Measurements from ENCODE around the gene CIB2.
A peak's percentile ranks its signal among the peaks of the same experiment; 100 is the strongest.

Gene CIB2

GRCh38 chr15:78149068-78149804 lies 18.0 kb upstream of the CIB2 start, which contains the start of gene IDH3A:
Gene IDH3A, plus strand, starts transcription at chr15:78149362. Its CDS starts 42 bp downstream, at chr15:78149404.
- peak; percentile 91 for DNase-seq (ENCODE audit: low read depth)

DNA sequence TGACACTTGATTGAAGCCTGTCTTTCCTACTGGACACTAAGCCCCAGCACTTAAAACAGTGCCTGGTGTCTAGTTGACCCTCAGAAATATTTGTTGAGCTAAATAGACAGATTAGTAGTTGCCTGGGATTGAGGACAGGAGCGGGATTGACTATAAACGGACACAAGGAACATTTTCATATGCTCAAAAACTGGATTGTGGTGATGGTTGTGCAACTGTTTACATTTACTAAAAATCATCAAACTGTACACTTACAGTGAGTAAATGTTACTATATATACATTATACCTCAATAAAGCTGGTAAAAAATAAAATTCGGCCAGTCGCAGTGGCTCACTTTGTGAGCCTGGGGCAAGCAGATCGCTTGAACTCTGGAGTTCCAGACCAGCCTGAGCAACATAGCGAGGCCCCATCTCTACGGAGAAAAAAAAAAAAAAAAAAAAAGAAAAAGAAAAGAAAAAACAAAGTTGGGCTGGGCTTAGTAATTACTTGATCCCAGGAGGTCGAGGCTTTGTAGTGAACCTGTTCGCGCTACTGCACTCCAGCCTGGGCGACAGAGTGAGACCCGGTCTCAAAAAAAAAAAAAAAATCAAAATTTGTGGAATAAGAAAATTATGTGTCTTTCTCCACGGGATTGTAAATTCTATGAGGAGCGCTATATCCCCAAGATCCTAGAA lies 17.3 kb upstream of the CIB2 start:
- DNase-seq (ENCODE audit: low read depth): no peak

DNA sequence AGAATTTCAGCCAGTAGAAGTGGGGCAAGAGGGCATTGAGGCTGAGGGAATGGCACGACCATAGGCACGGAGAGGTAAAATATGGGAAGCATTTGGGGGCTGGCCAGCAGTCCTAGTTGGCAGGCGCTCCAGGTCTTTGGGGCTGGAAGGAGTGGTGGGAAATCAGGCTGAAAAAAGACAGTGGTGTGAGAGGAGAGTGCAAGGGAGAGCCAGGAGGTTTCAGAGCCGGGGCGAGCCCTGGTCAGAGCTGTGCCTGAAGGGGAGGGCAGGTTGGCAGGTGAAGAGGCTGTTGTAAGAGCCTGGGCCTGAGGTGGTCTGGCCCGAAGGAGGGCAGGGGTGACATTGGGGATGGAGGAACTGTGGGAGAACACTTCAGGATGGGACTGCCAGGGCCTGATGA lies 16.3 kb upstream of the CIB2 start:
- no peak for DNase-seq (ENCODE audit: low read depth)

- no peak for DNase-seq (ENCODE audit: low read depth)
Observed at GRCh38 chr15:78146425-78147154, 15.3 kb upstream of the CIB2 start.

DNA sequence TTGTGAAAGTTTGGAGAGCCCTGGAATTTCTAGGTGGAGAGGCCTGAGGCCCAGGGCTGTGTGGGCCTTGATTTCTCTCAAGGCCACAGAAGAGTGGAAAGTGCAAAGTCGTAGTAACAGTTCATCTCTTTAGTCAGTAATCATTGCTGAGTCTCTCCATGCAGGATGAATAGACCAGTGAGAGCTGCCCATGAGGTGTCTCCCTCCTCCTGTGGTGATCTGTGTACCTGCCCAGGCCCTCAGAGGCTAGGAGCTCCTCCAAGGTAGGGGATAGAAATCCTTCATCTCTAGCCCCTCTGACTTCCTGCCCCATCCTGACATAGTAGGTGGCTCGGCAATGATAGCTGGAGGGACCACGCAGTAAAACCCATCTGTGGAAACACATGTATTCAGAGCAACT lies 11.1 kb upstream of the CIB2 start:
- no peak for DNase-seq (ENCODE audit: low read depth)

- no peak for DNase-seq (ENCODE audit: low read depth)
Observed at GRCh38 chr15:78140292-78140691, 9.0 kb upstream of the CIB2 start.

DNA sequence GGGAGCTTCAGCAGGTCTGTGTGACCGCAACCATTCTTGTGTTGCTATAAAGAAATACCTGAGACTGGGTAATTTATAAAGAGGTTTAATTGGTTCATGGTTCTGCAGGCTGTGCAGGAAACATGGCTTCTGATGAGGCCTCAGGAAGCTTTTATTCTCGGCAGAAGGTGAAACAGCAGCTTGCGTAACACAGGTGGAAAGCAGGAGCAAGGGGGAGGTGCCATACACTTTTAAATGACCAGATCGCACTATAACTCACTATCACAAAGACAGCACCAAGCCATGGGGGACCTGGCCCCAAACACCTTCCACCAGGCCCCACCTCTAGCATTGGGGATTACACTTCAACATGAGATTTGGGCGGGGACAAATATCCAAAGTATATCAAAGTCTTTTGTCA lies 8.3 kb upstream of the CIB2 start:
- DNase-seq (ENCODE audit: low read depth): no peak

DNA sequence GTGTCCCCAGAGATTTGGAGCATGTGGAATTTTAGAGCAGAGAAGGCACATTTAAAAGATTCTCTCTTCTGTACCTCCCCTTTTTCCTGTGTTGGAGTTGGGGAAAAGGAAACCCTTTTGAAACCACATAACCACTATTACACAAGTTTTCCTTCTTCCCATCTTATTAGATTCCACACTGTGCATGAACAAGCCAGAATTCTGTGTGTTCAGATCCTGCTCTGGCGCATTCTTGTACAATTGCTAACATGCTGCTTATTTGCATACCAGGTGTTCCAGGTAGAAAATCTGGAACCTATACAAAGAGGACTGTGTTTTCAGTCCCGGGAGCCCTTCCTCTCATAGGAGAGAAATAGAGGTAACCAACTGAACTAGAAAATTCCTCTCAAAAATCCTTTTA lies 2.6 kb upstream of the CIB2 start:
- DNase-seq (ENCODE audit: low read depth): no peak

DNA sequence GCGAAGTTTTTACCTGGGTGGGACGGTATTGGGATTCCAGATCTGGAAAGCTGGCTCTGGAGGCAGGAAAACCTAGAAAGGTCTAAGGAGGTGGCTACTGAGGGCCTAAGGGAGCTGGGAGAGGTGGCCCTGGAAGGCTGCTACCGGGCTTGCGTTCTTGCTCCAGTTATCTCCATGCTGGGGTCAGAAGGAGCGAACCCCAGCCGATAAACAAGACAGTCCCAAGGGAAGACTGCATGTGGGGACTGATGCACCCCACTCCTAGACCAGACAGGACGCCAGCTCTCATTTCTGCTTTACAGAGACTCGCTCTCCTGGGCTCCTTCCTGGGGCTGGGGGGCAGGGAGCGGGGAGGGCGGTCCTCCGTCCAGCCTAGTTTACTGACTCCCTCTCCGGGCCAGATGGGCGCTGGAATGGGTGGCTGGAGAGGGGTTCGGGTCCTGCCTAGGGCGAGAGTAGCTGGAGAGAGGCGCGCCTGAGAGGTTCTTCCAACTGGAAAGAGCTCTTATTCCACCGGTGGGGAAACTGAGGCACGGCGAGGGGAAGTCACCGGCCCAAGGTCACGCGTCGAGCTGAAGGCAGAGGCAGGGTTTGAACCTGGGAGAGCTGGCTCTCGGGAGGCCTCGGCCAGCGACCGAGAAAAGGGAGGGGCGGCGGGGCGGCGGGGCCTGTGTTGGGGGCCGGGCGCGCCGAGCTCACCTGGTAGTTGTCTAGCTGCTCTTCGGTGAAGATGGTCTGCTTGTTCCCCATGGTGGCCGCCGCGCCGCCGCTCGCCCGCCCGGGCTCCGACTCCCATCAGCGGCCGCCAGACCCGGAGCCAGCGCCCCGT lies 565 bp downstream of the CIB2 start:
- no peak for DNase-seq (ENCODE audit: low read depth)

DNA sequence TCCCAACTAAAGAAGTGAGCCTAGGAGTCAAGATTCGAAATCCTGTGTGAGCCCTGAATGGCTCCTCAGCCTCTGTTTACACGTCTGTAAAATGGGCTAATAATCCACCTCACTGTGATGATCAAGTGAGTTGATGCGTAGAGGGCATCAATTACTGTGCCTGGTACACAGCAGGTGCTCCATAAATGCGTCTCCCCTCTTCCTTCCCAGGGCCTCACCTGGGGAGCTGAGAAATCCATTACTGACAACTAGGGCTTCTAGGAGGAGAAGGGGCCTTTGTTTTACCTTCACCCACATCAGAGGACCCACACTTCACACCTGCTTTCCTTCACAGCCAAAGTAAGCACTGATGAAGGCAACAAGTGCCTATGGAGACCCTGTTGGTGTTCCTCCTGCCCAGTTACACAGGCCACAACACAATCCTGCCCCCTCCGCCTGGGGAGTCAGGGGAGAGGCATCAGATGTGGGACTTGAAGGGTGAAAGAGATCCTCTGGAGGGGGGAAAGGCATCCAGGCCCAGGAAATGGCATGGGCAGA lies 1.4 kb downstream of the CIB2 start:
- DNase-seq (ENCODE audit: low read depth): no peak

- no peak for DNase-seq (ENCODE audit: low read depth)
Observed at GRCh38 chr15:78129077-78129750, 2.0 kb downstream of the CIB2 start.

DNA sequence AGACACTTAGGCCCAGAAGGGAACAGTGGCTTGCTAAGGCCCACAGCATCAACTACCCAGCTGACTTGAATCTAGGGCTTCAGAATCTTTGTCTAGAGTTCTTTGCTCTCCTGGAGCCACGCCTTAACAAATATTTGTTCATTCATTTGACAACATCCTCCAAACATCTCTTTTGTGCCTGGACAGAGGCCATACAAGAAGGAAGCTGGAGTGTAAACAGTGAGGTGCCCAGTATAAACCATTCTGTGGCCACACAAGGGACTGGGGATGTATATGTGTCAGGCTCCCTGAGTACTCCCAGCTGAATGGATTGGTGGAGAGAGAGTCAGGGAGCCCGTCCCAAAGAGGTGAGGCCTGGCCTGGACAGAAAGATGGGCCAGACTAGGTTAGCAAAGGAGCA lies 3.4 kb downstream of the CIB2 start:
- no peak for DNase-seq (ENCODE audit: low read depth)

DNA sequence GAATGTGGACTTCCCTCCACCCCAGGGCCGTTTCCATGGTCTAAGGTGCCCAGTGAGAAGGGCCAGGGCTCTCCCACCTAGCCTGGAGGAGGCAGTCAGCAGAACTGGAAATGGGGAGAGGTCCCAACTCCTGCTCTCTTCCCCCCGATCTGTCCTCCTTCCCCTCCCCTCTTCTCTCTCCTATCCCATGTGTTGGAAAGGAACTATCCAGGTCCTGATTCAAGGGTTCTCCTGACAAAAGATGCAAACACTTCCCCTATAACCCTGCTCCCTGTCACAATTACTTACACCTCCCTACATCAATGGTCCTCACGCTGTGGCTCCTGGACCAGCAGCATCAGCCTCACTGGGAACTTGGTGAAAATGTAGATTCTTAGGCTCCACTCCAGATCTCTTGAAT lies 6.0 kb downstream of the CIB2 start:
- DNase-seq (ENCODE audit: low read depth): no peak

- no peak for DNase-seq (ENCODE audit: low read depth)
Observed at GRCh38 chr15:78120523-78120922, 10.7 kb downstream of the CIB2 start.

DNA sequence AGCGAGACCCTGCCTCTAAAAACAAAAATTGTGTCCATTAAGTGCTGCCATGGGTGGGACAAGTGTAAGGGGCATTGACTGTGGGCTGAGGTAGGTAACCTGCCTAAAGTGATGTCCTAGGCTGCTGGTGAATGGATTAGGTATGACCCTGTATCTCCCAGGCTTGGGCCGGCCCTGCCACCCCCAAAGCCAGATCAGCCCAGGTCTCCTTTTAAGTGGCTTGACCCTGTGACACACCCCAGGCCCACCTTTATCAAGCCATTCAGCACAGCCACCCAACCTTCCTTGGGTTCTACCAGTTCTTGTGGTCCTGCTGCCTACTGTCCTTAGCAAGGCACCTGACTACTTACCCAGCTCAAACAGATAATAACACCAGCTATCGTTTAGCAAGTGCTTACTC lies 18.7 kb downstream of the CIB2 start:
- no peak for DNase-seq (ENCODE audit: low read depth)

GRCh38 chr15:78111788-78112187 lies 19.5 kb downstream of the CIB2 start:
- DNase-seq (ENCODE audit: low read depth): no peak

DNA sequence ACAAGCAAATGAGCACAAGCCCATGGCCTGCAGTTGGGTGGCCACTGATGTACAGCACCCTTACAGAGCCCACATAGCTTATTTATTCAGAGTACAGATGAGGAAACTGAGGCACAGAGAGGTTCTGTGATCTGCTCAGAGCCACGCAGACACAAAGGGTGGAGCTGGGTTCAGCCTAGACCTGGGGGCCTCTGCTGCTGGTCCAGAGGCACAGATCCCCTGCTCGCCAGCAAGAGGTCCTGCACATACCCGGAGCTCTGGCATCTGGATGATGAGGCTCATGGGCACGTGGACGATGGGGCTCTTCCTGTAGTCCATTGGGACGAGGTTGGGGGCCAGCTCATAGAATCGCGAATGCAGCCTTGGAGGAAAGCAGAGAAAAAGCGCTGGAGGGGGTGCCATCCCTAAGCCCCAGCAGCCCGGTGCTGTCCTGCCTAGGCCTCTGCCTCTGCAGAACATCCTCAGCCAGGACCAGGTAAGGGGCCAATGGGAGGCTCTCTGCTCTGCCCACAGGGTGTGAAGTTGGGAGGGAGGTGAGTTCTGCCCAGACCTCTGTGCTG lies 20.2 kb downstream of the CIB2 start:
- no peak for DNase-seq (ENCODE audit: low read depth)

DNA sequence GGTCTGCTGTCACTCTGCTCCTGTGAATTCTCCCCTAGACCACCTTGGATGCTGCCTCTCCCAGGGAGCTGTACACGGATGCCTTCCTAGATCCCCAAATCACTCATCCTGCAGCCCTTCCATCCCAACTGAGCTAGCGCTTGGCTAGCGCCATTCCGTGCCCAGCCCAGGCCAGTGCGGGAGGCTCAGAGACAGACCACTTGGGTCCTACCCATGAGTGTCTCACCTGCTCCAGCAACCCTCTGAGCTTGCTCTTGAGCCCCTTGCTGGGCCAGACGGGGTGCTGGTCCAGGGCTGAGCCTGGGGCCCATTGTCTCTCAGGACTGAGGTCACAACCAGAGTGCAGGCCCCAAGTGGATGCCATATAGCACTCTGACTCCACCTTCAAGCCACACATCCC lies 21.1 kb downstream of the CIB2 start:
- no peak for DNase-seq (ENCODE audit: low read depth)

- no peak for DNase-seq (ENCODE audit: low read depth)
Observed at GRCh38 chr15:78109156-78109555, 22.1 kb downstream of the CIB2 start.

DNA sequence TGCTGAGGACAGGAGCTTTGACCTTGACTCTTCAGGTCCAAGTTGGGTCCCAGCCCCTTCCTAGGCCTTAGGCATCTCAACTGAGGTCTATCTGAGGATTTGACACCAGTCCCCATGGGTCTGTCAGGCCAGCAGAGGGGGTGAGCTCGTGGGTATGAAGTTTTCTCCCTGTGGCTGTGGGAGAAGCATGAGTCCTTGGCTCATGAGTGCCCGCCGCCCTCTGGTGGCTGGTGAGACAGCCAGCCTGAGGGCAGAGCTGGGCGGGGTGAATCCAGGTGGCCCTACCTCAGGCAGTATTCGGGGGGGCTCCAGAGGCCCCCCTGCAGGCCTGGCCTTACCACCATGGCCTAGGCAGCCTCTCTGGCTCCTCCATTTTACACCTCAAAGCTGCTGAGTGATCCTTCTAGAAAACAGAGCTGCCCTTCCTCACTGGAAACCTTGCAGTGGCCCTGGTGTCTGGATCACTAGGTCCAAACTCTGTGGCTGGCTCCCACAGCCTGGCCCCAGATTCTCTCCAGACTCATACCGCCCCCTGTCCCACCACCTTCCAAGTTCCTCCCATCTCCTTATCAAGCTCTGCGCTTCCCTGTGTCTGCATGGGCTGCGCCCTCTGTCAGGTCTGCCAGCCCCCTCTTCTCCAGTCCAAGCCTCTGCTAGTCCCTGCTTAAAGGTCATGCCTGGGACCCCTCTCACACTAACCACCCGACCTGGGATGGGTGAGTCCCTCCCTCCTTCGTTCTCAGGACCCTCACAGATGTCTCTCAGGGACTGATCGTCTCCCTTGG lies 22.8 kb downstream of the CIB2 start:
- DNase-seq (ENCODE audit: low read depth): peak; percentile 66

All from GM04504 (cell line).